GM12878 (cell line): Measurements from ENCODE around the gene PLP1. TPM values are rescaled to one million over a fixed set of nuclear protein-coding genes. Genes with fewer than 3 reads are reported as not detected.
"Not testable (repeated sequence)": the region's sequence is repeated elsewhere in the genome, so short reads cannot be mapped to it uniquely, and the experiment has no call there.

ENCODE experiments used
- ATAC-seq: fragments of 200-7000 bp; cut with Tn5 transposase; 3 replicates; pipeline ENCODE4 v1.9.1; 2020; ENCODE audit warnings: mild to moderate bottlenecking, moderate library complexity
- BruUV-seq: library from RNA; stranded (reverse); fragments of 400-500 nt; replicated peaks from 2 replicates; lab custom pipeline; 2021; lab: Mats Ljungman, UMichigan
- CTCF ChIA-PET: fragments of 300-600 bp; sonication (Branson Sonifier 250); formaldehyde crosslinking; extraction: SDS; loops from one replicate; lab custom pipeline; 2021; ENCODE audit warnings: inconsistent platforms; lab: Yijun Ruan, JAX
- POLR2A ChIA-PET: fragments of 350-600 bp; formaldehyde crosslinking; extraction: SDS; loops from one replicate; lab custom pipeline; 2021; ENCODE audit warnings: inconsistent platforms; lab: Charles Lee
- RAD21 ChIA-PET: fragments of 300-600 bp; sonication (Branson Sonifier 250); formaldehyde crosslinking; loops from one replicate; lab custom pipeline; 2023; ENCODE audit warnings: antibody characterized with exemption; ENCODE audit not compliant: unreplicated experiment; lab: Charles Lee
- SMC1A ChIA-PET: fragments of 300-600 bp; sonication (Branson Sonifier 250); formaldehyde crosslinking; loops from one replicate; lab custom pipeline; 2023; ENCODE audit not compliant: unreplicated experiment, uncharacterized antibody; lab: Charles Lee
- DNase-seq: peaks from one replicate; pipeline ENCODE4 v3.0.0-alpha.2; 2011; ENCODE audit warnings: low read depth, low spot score
- FAIRE-seq: peaks from 3 replicates; lab custom pipeline; 2011; peaks lifted over from hg19 to GRCh38; lab: Jason Lieb, UNC
- H2AFZ ChIP-seq: 2 replicates; pipeline ENCODE4 v1.6.0; 2011; ENCODE audit warnings: low read depth, low read length, control low read depth; ENCODE audit not compliant: control insufficient read depth
- H3K27ac ChIP-seq: 2 replicates; pipeline ENCODE4 v1.5.1; 2011; ENCODE audit warnings: control low read depth; ENCODE audit not compliant: control insufficient read depth, insufficient read depth
- H3K27me3 ChIP-seq, 2 experiments: replicated peaks in 1 of 2; 2 replicates each; pipeline versions ENCODE4 v1.6.0 to v1.6.1; 2011; ENCODE audit warnings: low read length in 1 of 2; ENCODE audit not compliant: control insufficient read depth in 2 of 2, insufficient read depth in 2 of 2
- H3K36me3 ChIP-seq, 2 experiments: 2 replicates each; pipeline ENCODE4 v1.5.1; 2011; ENCODE audit warnings: low read length in 1 of 2; ENCODE audit not compliant: control insufficient read depth in 2 of 2, insufficient read depth in 2 of 2
- H3K4me1 ChIP-seq: 2 replicates; pipeline ENCODE4 v1.6.1; 2011; ENCODE audit warnings: mild to moderate bottlenecking, low read length, moderate library complexity, mixed read lengths; ENCODE audit not compliant: control insufficient read depth, insufficient read depth
- H3K4me2 ChIP-seq: 2 replicates; pipeline ENCODE4 v1.6.0; 2011; ENCODE audit warnings: control low read depth; ENCODE audit not compliant: control insufficient read depth, insufficient read depth
- H3K4me3 ChIP-seq: fragments of 200-600 bp; sonication (generic); 2 replicates; pipeline ENCODE4 v1.5.1; 2016
- H3K79me2 ChIP-seq: 2 replicates; pipeline ENCODE4 v1.6.0; 2011; ENCODE audit warnings: low read length; ENCODE audit not compliant: control insufficient read depth, insufficient read depth
- H3K9ac ChIP-seq: 2 replicates; pipeline ENCODE4 v1.8.0; 2011; ENCODE audit warnings: low read length, control low read depth, mixed read lengths; ENCODE audit not compliant: control insufficient read depth, insufficient read depth
- H3K9me3 ChIP-seq: replicated peaks from 3 replicates; pipeline ENCODE4 v1.5.1; 2011; ENCODE audit warnings: mild to moderate bottlenecking, low read length; ENCODE audit not compliant: control insufficient read depth, insufficient read depth
- H4K20me1 ChIP-seq: 2 replicates; pipeline ENCODE4 v1.6.0; 2011; ENCODE audit not compliant: control insufficient read depth, insufficient read depth
- ATF2 ChIP-seq: IDR thresholded peaks from 2 replicates; pipeline ENCODE4 v1.6.1; 2012; ENCODE audit warnings: low read length, inconsistent platforms
- CBX5 ChIP-seq: sonication (generic); IDR thresholded peaks from 2 replicates; pipeline ENCODE4 v1.6.1; 2016; ENCODE audit warnings: low read depth, moderate library complexity, mild to moderate bottlenecking, inconsistent platforms
- CTCF ChIP-seq, 3 experiments: IDR thresholded peaks in 2 of 3; conservative IDR thresholded peaks in 1 of 3; 2 replicates each; pipeline ENCODE4 v1.5.1; 2011; ENCODE audit warnings: low read depth in 3 of 3, low read length in 3 of 3, mild to moderate bottlenecking in 3 of 3, control low read depth in 2 of 3, moderate library complexity in 2 of 3, inconsistent platforms in 1 of 3, mixed read lengths in 1 of 3; ENCODE audit not compliant: control insufficient read depth in 2 of 3, insufficient read depth in 1 of 3; ENCODE audit errors: extremely low read depth in 1 of 3
- ETV6 ChIP-seq, 2 experiments: fragments of 450-650 bp in 1 of 2; IDR thresholded peaks in 1 of 2; conservative IDR thresholded peaks in 1 of 2; 2 replicates each; pipeline ENCODE4 v1.6.1; 2014; ENCODE audit warnings: antibody characterized with exemption in 1 of 2, borderline replicate concordance in 1 of 2, low read depth in 1 of 2, mild to moderate bottlenecking in 1 of 2, moderate library complexity in 1 of 2
- JUNB ChIP-seq: IDR thresholded peaks from 2 replicates; pipeline ENCODE4 v1.6.1; 2016; ENCODE audit warnings: antibody characterized with exemption, mild to moderate bottlenecking
- MYB ChIP-seq: fragments of 150-350 bp; IDR thresholded peaks from 2 replicates; pipeline ENCODE4 v1.6.1; 2014; ENCODE audit warnings: mild to moderate bottlenecking, low read depth, low read length, borderline replicate concordance
- POLR2AphosphoS2 ChIP-seq: IDR thresholded peaks from 2 replicates; pipeline ENCODE4 v1.6.1; 2011; ENCODE audit warnings: low read depth, mild to moderate bottlenecking, low read length, improper control_type of control experiment, moderate library complexity
- RAD21 ChIP-seq: IDR thresholded peaks from 2 replicates; pipeline ENCODE4 v1.6.1; 2011; ENCODE audit warnings: mild to moderate bottlenecking, low read depth, low read length, moderate library complexity; ENCODE audit not compliant: insufficient read depth
- SMC3 ChIP-seq: IDR thresholded peaks from 2 replicates; pipeline ENCODE4 v1.6.1; 2011; ENCODE audit warnings: low read length, improper control_type of control experiment, borderline replicate concordance
- WGBS: methylation state at CpG from one replicate; pipeline ENCODE4 v1.1.6; 2016; ENCODE audit warnings: low lambda C conversion rate; ENCODE audit not compliant: insufficient replicate concordance, insufficient coverage; ENCODE audit errors: missing lambda C conversion rate; 5-methylcytosine and 5-hydroxymethylcytosine counted together
- in situ Hi-C: fragments of 300-500 bp; cut with MboI; formaldehyde crosslinking; loops from 9 replicates; pipeline ENCODE4 v1.14.3; 2018; ENCODE audit warnings: mixed read lengths
- intact Hi-C: fragments of 100-400 bp; cut with micrococcal nuclease; formaldehyde crosslinking; loops from one replicate; pipeline ENCODE4 v1.14.2; 2022; ENCODE audit not compliant: unreplicated experiment
- polyA plus RNA-seq, 11 experiments: library from polyadenylated mRNA; depleted of rRNA in 4 of 11; unstranded in 6 of 11; stranded (reverse) in 5 of 11; fragments of >200 nt; fragmentation: Nextera tagmentation in 4 of 11; fragmentation: Illumina TruSeq in 1 of 11; extraction: Ambion mirVana in 4 of 11; extraction: Trizol in 1 of 11; gene quantifications; 1 replicate in 1 of 11; 2 replicates in 10 of 11; pipeline versions ENCODE4 v1.2.1 to v1.2.3, GENCODE V29; 2011 to 2016; ENCODE audit warnings: inconsistent platforms in 2 of 11, missing spikeins in 2 of 11, low read depth in 1 of 11
- total RNA-seq, 4 experiments: library from RNA; depleted of rRNA in 3 of 4; stranded (reverse); fragments of >200 nt in 3 of 4; fragmentation: Illumina TruSeq in 1 of 4; extraction: Trizol in 1 of 4; gene quantifications; 2 replicates each; pipeline versions ENCODE4 v1.2.1 to v1.2.3, GENCODE V29; 2013 to 2021

PLP1 gene
- total and polyA plus RNA-seq, 10 of the 15 experiments (the other 5 are each of a cell fraction or from before 2014, with no cell fraction given), result not detected

- H2AFZ ChIP-seq, H3K79me2 ChIP-seq, POLR2A ChIA-PET, DNase-seq, BruUV-seq, FAIRE-seq, ATAC-seq, H3K4me3 ChIP-seq, in situ Hi-C loops, H3K4me2 ChIP-seq, H3K4me1 ChIP-seq, H4K20me1 ChIP-seq, H3K27me3 ChIP-seq, H3K36me3 ChIP-seq, H3K9ac ChIP-seq, H3K9me3 ChIP-seq, H3K27ac ChIP-seq: not testable (repeated sequence)
- ChIA-PET CTCF (interaction anchor here (1.1 to 2.5 kb wide), 6 partner anchors 21 to 284 kb away, joined by 3 to 5 read pairs (median 4); partner anchors contain the start of gene TMEM31), SMC1A (interaction anchor here (1.0 to 1.2 kb wide), 3 partner anchors 9 to 284 kb away, joined by 3 read pairs; no protein-coding TSS in a partner anchor), RAD21 (interaction anchor here (0.6 kb wide), 1 partner anchor 188 kb away, joined by 3 read pairs; the partner anchor contains the start of gene TCEAL1)
- intact Hi-C loops, result loop anchor here (1.0 to 10.0 kb wide), 4 partner anchors 106 to 472 kb away; no protein-coding TSS in a partner anchor
- 53% methylated on average over 5 of the region's 5 CpGs for WGBS
Measured at GRCh38 chrX:103817101-103817500, 40.5 kb downstream of the PLP1 start.

GRCh38 chrX:103817502-103817901 is 40.9 kb downstream of the PLP1 start:
- H3K79me2 ChIP-seq, result no peaks in the 10 kb centered on the region
- no peaks in the 10 kb centered on the region for H3K27me3 ChIP-seq
- no peak overlapping the region for H3K4me2 ChIP-seq
- FAIRE-seq, result peak; percentile 7
- no peak overlapping the region for H3K9ac ChIP-seq
- no peaks in the 10 kb centered on the region for H3K36me3 ChIP-seq
- no peaks in the 10 kb centered on the region for H4K20me1 ChIP-seq
- TF ChIP-seq RAD21 (peak; percentile 58), CBX5 (no peak), JUNB (no peak), SMC3 (peak; percentile 52; the same call in 1 of the 2 replicates), ETV6 (conservative IDR thresholded peaks at IDR 0.05 in 1 of 2, IDR thresholded peaks at IDR 0.05 in 1 of 2; ENCODE audit: borderline replicate concordance in 1 of 2, low read depth in 1 of 2) (no peak), CTCF (IDR thresholded peaks at IDR 0.05 in 2 of 3, conservative IDR thresholded peaks at IDR 0.05 in 1 of 3; ENCODE audit: control insufficient read depth in 2 of 3, extremely low read depth in 1 of 3, insufficient read depth in 1 of 3, low read depth in 3 of 3, low read length in 3 of 3) (peak; percentile 45 to 60 (median 55); a peak in 5 of 6 replicates), ATF2 (no peak), POLR2AphosphoS2 (no peak), MYB (no peak)
- peak; percentile 82 for ATAC-seq
- SMC1A ChIA-PET, result interaction anchor here (1.0 to 1.2 kb wide), 3 partner anchors 9 to 284 kb away, joined by 3 read pairs; no protein-coding TSS in a partner anchor
- POLR2A ChIA-PET, result no interaction called here
- no peak overlapping the region for H3K27ac ChIP-seq
- H2AFZ ChIP-seq, result no peak overlapping the region
- H3K4me1 ChIP-seq, result no peaks in the 10 kb centered on the region
- no peak overlapping the region for H3K4me3 ChIP-seq
- intact Hi-C loops, result loop anchor here (1.0 to 10.0 kb wide), 4 partner anchors 106 to 473 kb away; no protein-coding TSS in a partner anchor
- H3K9me3 ChIP-seq, result no peaks in the 10 kb centered on the region
- no TSS peak for BruUV-seq
- peak; percentile 11 for DNase-seq
- CTCF ChIA-PET, result interaction anchor here (1.1 to 2.5 kb wide), 7 partner anchors 21 to 327 kb away, joined by 3 to 5 read pairs (median 4); partner anchors contain the start of gene TMEM31
- in situ Hi-C loops, result no loop called here
- RAD21 ChIA-PET, result interaction anchor here (0.6 to 0.7 kb wide), 2 partner anchors 189 to 263 kb away, joined by 3 read pairs; partner anchors contain the start of gene TCEAL1
- 12% methylated on average over 5 of the region's 5 CpGs for WGBS
